H9 (cell line): ENCODE results near the gene OR10A3. TPM values are rescaled to one million over a fixed set of nuclear protein-coding genes. Genes with fewer than 3 reads are reported as not detected.

Source experiments
- DNase-seq: peaks from one replicate; pipeline ENCODE4 v3.0.0-alpha.2; 2017
- H2AFZ ChIP-seq: one replicate; pipeline ENCODE4 v1.6.1; 2013; ENCODE audit warnings: mild to moderate bottlenecking, low read length, control low read depth, moderate library complexity
- H2AK5ac ChIP-seq: 2 replicates; pipeline ENCODE4 v1.6.1; 2013; ENCODE audit warnings: low read length, control low read depth, mixed read lengths; ENCODE audit not compliant: insufficient read length
- H2BK120ac ChIP-seq: one replicate; pipeline ENCODE4 v1.6.1; 2013; ENCODE audit warnings: low read depth, mild to moderate bottlenecking, low read length, control low read depth, inconsistent platforms; ENCODE audit not compliant: poor library complexity, severe bottlenecking
- H2BK12ac ChIP-seq: 2 replicates; pipeline ENCODE4 v1.6.1; 2013; ENCODE audit warnings: low read length, control low read depth, mixed read lengths, low read depth; ENCODE audit not compliant: insufficient read length
- H2BK15ac ChIP-seq: 2 replicates; pipeline ENCODE4 v1.6.1; 2013; ENCODE audit warnings: low read depth, low read length, control low read depth
- H2BK20ac ChIP-seq: one replicate; pipeline ENCODE4 v1.6.1; 2013; ENCODE audit warnings: low read depth, mild to moderate bottlenecking, low read length, control low read depth, inconsistent platforms; ENCODE audit not compliant: poor library complexity, severe bottlenecking
- H2BK5ac ChIP-seq: 2 replicates; pipeline ENCODE4 v1.6.1; 2013; ENCODE audit warnings: low read length, control low read depth, mixed read lengths; ENCODE audit not compliant: insufficient read length
- H3K14ac ChIP-seq: 2 replicates; pipeline ENCODE4 v1.6.1; 2013; ENCODE audit warnings: low read length, control low read depth; ENCODE audit not compliant: insufficient read depth
- H3K18ac ChIP-seq: 2 replicates; pipeline ENCODE4 v1.6.1; 2013; ENCODE audit warnings: low read depth, mild to moderate bottlenecking, mixed read lengths, low read length, control low read depth; ENCODE audit not compliant: insufficient read length
- H3K23ac ChIP-seq: 2 replicates; pipeline ENCODE4 v1.6.1; 2013; ENCODE audit warnings: low read length, control low read depth, mixed read lengths, low read depth; ENCODE audit not compliant: insufficient read length
- H3K23me2 ChIP-seq: 2 replicates; pipeline ENCODE4 v1.6.1; 2013; ENCODE audit warnings: low read depth, mild to moderate bottlenecking, mixed read lengths, low read length, control low read depth; ENCODE audit not compliant: insufficient read length, poor library complexity, severe bottlenecking
- H3K27ac ChIP-seq: 2 replicates; pipeline ENCODE4 v1.5.1; 2013; ENCODE audit warnings: low read length, control low read depth, mixed read lengths, low read depth; ENCODE audit not compliant: insufficient read length
- H3K27me3 ChIP-seq: 2 replicates; pipeline ENCODE4 v1.6.1; 2013; ENCODE audit warnings: low read length, control low read depth, inconsistent platforms; ENCODE audit not compliant: insufficient read depth
- H3K4ac ChIP-seq: 2 replicates; pipeline ENCODE4 v1.6.1; 2013; ENCODE audit warnings: low read depth, mild to moderate bottlenecking, control low read depth, inconsistent platforms, low read length, moderate library complexity
- H3K4me1 ChIP-seq: 2 replicates; pipeline ENCODE4 v1.6.1; 2013; ENCODE audit warnings: low read length, control low read depth, inconsistent platforms; ENCODE audit not compliant: insufficient read depth
- H3K4me2 ChIP-seq: 2 replicates; pipeline ENCODE4 v1.6.1; 2013; ENCODE audit warnings: low read length, control low read depth, mixed read lengths; ENCODE audit not compliant: insufficient read length, insufficient read depth
- H3K56ac ChIP-seq: 2 replicates; pipeline ENCODE4 v1.6.1; 2013; ENCODE audit warnings: low read depth, mild to moderate bottlenecking, mixed read lengths, low read length, control low read depth; ENCODE audit not compliant: insufficient read length
- H3K79me1 ChIP-seq: 2 replicates; pipeline ENCODE4 v1.6.1; 2013; ENCODE audit warnings: low read depth, mild to moderate bottlenecking, moderate library complexity, low read length, control low read depth, inconsistent platforms; ENCODE audit not compliant: insufficient read depth, poor library complexity, severe bottlenecking
- H3K79me2 ChIP-seq: 2 replicates; pipeline ENCODE4 v1.6.1; 2013; ENCODE audit warnings: low read length, control low read depth, inconsistent platforms; ENCODE audit not compliant: insufficient read depth
- H3K9ac ChIP-seq: 2 replicates; pipeline ENCODE4 v1.6.1; 2013; ENCODE audit warnings: low read length, control low read depth, mixed read lengths; ENCODE audit not compliant: insufficient read length; ENCODE audit errors: extremely low read depth
- H3K9me3 ChIP-seq: one replicate; pipeline ENCODE4 v1.6.1; 2013; ENCODE audit warnings: low read depth, low read length, inconsistent platforms; ENCODE audit not compliant: control insufficient read depth
- H3T11ph ChIP-seq: one replicate; pipeline ENCODE4 v1.6.1; 2013; ENCODE audit warnings: mild to moderate bottlenecking, low read length, control low read depth, inconsistent platforms
- H4K20me1 ChIP-seq: one replicate; pipeline ENCODE4 v1.6.1; 2013; ENCODE audit not compliant: control insufficient read depth, insufficient read length, insufficient read depth
- H4K5ac ChIP-seq: 2 replicates; pipeline ENCODE4 v1.6.1; 2013; ENCODE audit warnings: low read depth, mild to moderate bottlenecking, mixed read lengths, low read length, control low read depth; ENCODE audit not compliant: insufficient read length
- H4K8ac ChIP-seq: replicated peaks from 2 replicates; pipeline ENCODE4 v1.6.1; 2013; ENCODE audit warnings: low read length, control low read depth, mixed read lengths, low read depth; ENCODE audit not compliant: insufficient read length
- H4K91ac ChIP-seq: 2 replicates; pipeline ENCODE4 v1.6.1; 2013; ENCODE audit warnings: low read depth, mild to moderate bottlenecking, moderate library complexity, mixed read lengths, low read length, control low read depth; ENCODE audit not compliant: insufficient read length
- H3K27ac Mint-ChIP-seq, 3 experiments: 2 replicates in 2 of 3; 3 replicates in 1 of 3; pipeline ENCODE4 v1.8.0; 2020 to 2021; ENCODE audit warnings: mixed read lengths in 3 of 3, mild to moderate bottlenecking in 1 of 3, moderate library complexity in 1 of 3
- H3K27me3 Mint-ChIP-seq: 2 replicates; pipeline ENCODE4 v1.8.0; 2021; ENCODE audit warnings: low read depth, mild to moderate bottlenecking, moderate library complexity, mixed read lengths
- H3K36me3 Mint-ChIP-seq, 3 experiments: 2 replicates in 2 of 3; 3 replicates in 1 of 3; pipeline ENCODE4 v1.8.0; 2020 to 2021; ENCODE audit warnings: low read depth in 3 of 3, mixed read lengths in 3 of 3; ENCODE audit not compliant: insufficient read depth in 1 of 3
- H3K4me1 Mint-ChIP-seq, 2 experiments: 2 replicates each; pipeline ENCODE4 v1.8.0; 2020; ENCODE audit warnings: mixed read lengths in 2 of 2
- H3K4me3 Mint-ChIP-seq, 2 experiments: 2 replicates in 1 of 2; 3 replicates in 1 of 2; pipeline ENCODE4 v1.8.0; 2020 to 2021; ENCODE audit warnings: mild to moderate bottlenecking in 2 of 2, mixed read lengths in 2 of 2, moderate library complexity in 1 of 2
- H3K9me3 Mint-ChIP-seq, 2 experiments: 2 replicates in 1 of 2; 3 replicates in 1 of 2; pipeline ENCODE4 v1.8.0; 2020; ENCODE audit warnings: mild to moderate bottlenecking in 2 of 2, mixed read lengths in 2 of 2, moderate library complexity in 1 of 2
- CTCF ChIP-seq: fragments of 200-600 bp; sonication (generic); conservative IDR thresholded peaks from 3 replicates; pipeline ENCODE4 v1.8.0; 2021; ENCODE audit warnings: antibody characterized with exemption, mild to moderate bottlenecking
- WGBS: extraction: QIAGEN DNeasy Blood & Tissue Kit; methylation state at CpG from one replicate; pipeline ENCODE4 v1.1.7; 2013; ENCODE audit warnings: missing lambda C conversion rate, low lambda C conversion rate, mixed read lengths; ENCODE audit not compliant: insufficient read length; ENCODE audit errors: extremely low coverage; 5-methylcytosine and 5-hydroxymethylcytosine counted together
- total RNA-seq: library from RNA; stranded (reverse); gene quantifications from 2 replicates; pipeline ENCODE4 v1.2.1, GENCODE V29; 2021

OR10A3 gene
- total RNA-seq, 1 experiment from 2014 or later: not detected

DNA sequence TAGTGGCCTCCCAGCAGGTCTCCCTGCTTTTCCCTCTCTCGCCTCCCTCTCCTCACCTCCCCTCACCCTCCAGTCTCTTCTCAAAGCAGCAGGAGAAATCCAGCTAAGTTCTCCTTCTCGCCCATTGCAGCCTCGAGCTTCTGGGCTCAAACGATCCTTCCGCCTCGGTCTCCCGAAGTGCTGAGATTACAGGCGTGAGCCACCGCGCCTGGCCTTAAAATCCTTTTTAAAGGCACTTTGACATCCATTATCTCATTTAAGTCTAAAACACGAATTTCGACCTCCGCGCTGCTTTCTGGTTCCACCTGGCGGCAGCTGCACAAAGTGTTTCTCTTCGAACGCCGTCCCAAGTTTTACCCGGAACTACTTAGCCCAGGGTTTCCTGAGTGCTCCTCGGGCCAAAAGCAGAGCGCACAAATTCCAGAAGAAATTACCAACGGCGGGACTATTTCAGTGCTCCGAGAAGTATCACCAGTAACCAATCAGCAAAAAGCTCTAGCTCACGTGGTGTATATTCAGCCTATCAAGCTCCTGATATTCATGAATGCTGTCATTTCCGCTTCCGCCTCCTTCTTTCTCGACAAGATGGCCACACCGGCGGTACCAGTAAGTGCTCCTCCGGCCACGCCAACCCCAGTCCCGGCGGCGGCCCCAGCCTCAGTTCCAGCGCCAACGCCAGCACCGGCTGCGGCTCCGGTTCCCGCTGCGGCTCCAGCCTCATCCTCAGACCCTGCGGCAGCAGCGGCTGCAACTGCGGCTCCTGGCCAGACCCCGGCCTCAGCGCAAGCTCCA is 45.5 kb upstream of the OR10A3 start, which contains the start of gene EIF3F:
EIF3F (plus strand) TSS at position 570 of the 792 bp plus-strand sequence; CDS start at position 586, 16 bp downstream.
- H3K36me3 Mint-ChIP-seq: peaks cover 12 to 29% (median 18%) of the 10 kb centered on the region in 3 experiments
- Histone ChIP-seq H2AK5ac (no peak within 1 kb of the TSS), H3K56ac (no peak within 1 kb of the TSS), H3K4ac (no peak within 1 kb of the TSS), H3K27ac (no peak within 1 kb of the TSS), H4K91ac (no peak within 1 kb of the TSS), H3T11ph (no peak within 1 kb of the TSS), H3K9ac (peak within 1 kb of the TSS; percentile 82), H2AFZ (peak within 1 kb of the TSS; percentile 91), H4K8ac (no peak within 1 kb of the TSS), H3K23ac (no peak within 1 kb of the TSS), H3K14ac (peak within 1 kb of the TSS; percentile 64), H3K4me1 (no peaks in the 10 kb centered on the region; the same call in 1 of the 2 replicates), H2BK12ac (peak within 1 kb of the TSS; percentile 37), H4K20me1 (no peaks in the 10 kb centered on the region), H3K79me2 (peaks cover 17% of the 10 kb centered on the region), H3K27me3 (no peaks in the 10 kb centered on the region), H4K5ac (no peak within 1 kb of the TSS), H2BK5ac (no peak within 1 kb of the TSS), H3K9me3 (no peaks in the 10 kb centered on the region), H3K23me2 (peaks cover 8% of the 10 kb centered on the region), H3K4me2 (peak within 1 kb of the TSS; percentile 99), H2BK15ac (no peak within 1 kb of the TSS), H3K79me1 (peaks cover 6% of the 10 kb centered on the region), H2BK20ac (no peak within 1 kb of the TSS), H3K18ac (peak within 1 kb of the TSS; percentile 60), H2BK120ac (no peak within 1 kb of the TSS)
- H3K9me3 Mint-ChIP-seq: no peaks in the 10 kb centered on the region
- peak within 1 kb of the TSS; percentile 79 to 99 (median 98) for H3K27ac Mint-ChIP-seq
- WGBS: no CpG with 5 or more reads among the region's 47 CpGs
- TF ChIP-seq CTCF: peak; percentile 93
- no peaks in the 10 kb centered on the region; the same call in 1 of the 2 replicates for H3K27me3 Mint-ChIP-seq
- DNase-seq: peak; percentile 97
- peak within 1 kb of the TSS; percentile 92 to 97 for H3K4me3 Mint-ChIP-seq
- H3K4me1 Mint-ChIP-seq: peaks cover 16 to 28% of the 10 kb centered on the region in 2 experiments
